Measurements from ENCODE around the gene CLCA1. TPM values are rescaled to one million over a fixed set of nuclear protein-coding genes. Genes with fewer than 3 reads are reported as not detected.

The CLCA1 gene
- not detected for total RNA-seq

- H3K27me3 ChIP-seq, result no peaks in the 10 kb centered on the region
- no peak for TF ChIP-seq CTCF (IDR thresholded peaks at IDR 0.05)
- no peak for TF ChIP-seq POLR2A (IDR thresholded peaks at IDR 0.05)
- TF ChIP-seq POLR2AphosphoS5 (IDR thresholded peaks at IDR 0.05), result no peak
- no peak for TF ChIP-seq EP300 (IDR thresholded peaks at IDR 0.05)
- H3K4me3 ChIP-seq, result no peak within 1 kb of the TSS
- DNase-seq (ENCODE audit: low spot score in 2 of 2), result no peak
- H3K4me1 ChIP-seq, result no peaks in the 10 kb centered on the region
- WGBS, result 83% methylated on average over 7 of the region's 7 CpGs
- H3K36me3 ChIP-seq, result no peaks in the 10 kb centered on the region
- H3K9me3 ChIP-seq, result no peaks in the 10 kb centered on the region
- no peak within 1 kb of the TSS for H3K27ac ChIP-seq
Measured at GRCh38 chr1:86468501-86468977, at the start of gene CLCA1. Gene CLCA1, plus strand, starts transcription at chr1:86468927. Its CDS starts 45 bp downstream, at chr1:86468972.

GRCh38 chr1:86419277-86419903 is 49.3 kb upstream of the CLCA1 start:
- no peak overlapping the region for H3K27ac ChIP-seq
- no peaks in the 10 kb centered on the region for H3K9me3 ChIP-seq
- TF ChIP-seq CTCF (IDR thresholded peaks at IDR 0.05) (peak in 1 of 2 donors; percentile 34), POLR2AphosphoS5 (IDR thresholded peaks at IDR 0.05) (no peak)
- 35% methylated on average over 4 of the region's 4 CpGs for WGBS
- no peaks in the 10 kb centered on the region for H3K27me3 ChIP-seq
- no peaks in the 10 kb centered on the region for H3K36me3 ChIP-seq
- peaks cover 40% of the 10 kb centered on the region for H3K4me1 ChIP-seq
- H3K4me3 ChIP-seq, result no peak overlapping the region
- no peak for DNase-seq (ENCODE audit: low spot score in 2 of 2)

- 63% methylated on average over 7 of the region's 7 CpGs for WGBS
- peaks cover 46% of the 10 kb centered on the region for H3K4me1 ChIP-seq
- no peaks in the 10 kb centered on the region for H3K36me3 ChIP-seq
- TF ChIP-seq EP300 (IDR thresholded peaks at IDR 0.05) (no peak), POLR2A (IDR thresholded peaks at IDR 0.05) (no peak), POLR2AphosphoS5 (IDR thresholded peaks at IDR 0.05) (no peak), CTCF (IDR thresholded peaks at IDR 0.05) (no peak)
- H3K27me3 ChIP-seq, result no peaks in the 10 kb centered on the region
- no peak overlapping the region for H3K4me3 ChIP-seq
- no peak for DNase-seq (ENCODE audit: low spot score in 2 of 2)
- no peaks in the 10 kb centered on the region for H3K9me3 ChIP-seq
- H3K27ac ChIP-seq, result peak overlapping the region; percentile 52
Measured at GRCh38 chr1:86421601-86422280, 47.0 kb upstream of the CLCA1 start.

- no peak overlapping the region for H3K4me3 ChIP-seq
- peak overlapping the region; percentile 52 for H3K27ac ChIP-seq
- H3K27me3 ChIP-seq, result no peaks in the 10 kb centered on the region
- peaks cover 53% of the 10 kb centered on the region for H3K4me1 ChIP-seq
- DNase-seq (ENCODE audit: low spot score in 2 of 2), result no peak
- no peak for TF ChIP-seq CTCF (IDR thresholded peaks at IDR 0.05)
- no peak for TF ChIP-seq POLR2AphosphoS5 (IDR thresholded peaks at IDR 0.05)
- no peak for TF ChIP-seq EP300 (IDR thresholded peaks at IDR 0.05)
- no peak for TF ChIP-seq POLR2A (IDR thresholded peaks at IDR 0.05)
- H3K9me3 ChIP-seq, result no peaks in the 10 kb centered on the region
- H3K36me3 ChIP-seq, result no peaks in the 10 kb centered on the region
Measured at GRCh38 chr1:86423473-86423872, 45.3 kb upstream of the CLCA1 start.

- DNase-seq (ENCODE audit: low spot score in 2 of 2), result no peak
- H3K9me3 ChIP-seq, result no peaks in the 10 kb centered on the region
- TF ChIP-seq EP300 (IDR thresholded peaks at IDR 0.05), result no peak
- no peaks in the 10 kb centered on the region for H3K36me3 ChIP-seq
- peak within 1 kb of the TSS; percentile 52 for H3K27ac ChIP-seq
- H3K27me3 ChIP-seq, result no peaks in the 10 kb centered on the region
- peaks cover 57% of the 10 kb centered on the region for H3K4me1 ChIP-seq
- H3K4me3 ChIP-seq, result peak within 1 kb of the TSS; percentile 36
Measured at GRCh38 chr1:86423873-86424272, 44.9 kb upstream of the CLCA1 start, which contains the start of gene CLCA2. Gene CLCA2, plus strand, starts transcription at chr1:86424171. Its CDS starts 77 bp downstream, at chr1:86424248.
